Transverse colon (tissue), 4 donors: ENCODE measurements around the gene UAP1L1. TPM values are rescaled to one million over a fixed set of nuclear protein-coding genes. Genes with fewer than 3 reads are reported as not detected.
"Not testable (repeated sequence)": the region's sequence is repeated elsewhere in the genome, so short reads cannot be mapped to it uniquely, and the experiment has no call there.

Source experiments
- DNase-seq: peaks from one replicate; pipeline ENCODE4 v3.0.0-alpha.2; 2019
- H3K27ac ChIP-seq, 4 donors: fragments of 200-600 bp; sonication (generic); 2 replicates each; pipeline ENCODE4 v1.5.1; 2016 to 2018; ENCODE audit warnings: inconsistent platforms in 4 of 4
- H3K27me3 ChIP-seq: fragments of 200-600 bp; sonication (generic); 2 replicates; pipeline ENCODE4 v1.5.1; 2017; ENCODE audit warnings: inconsistent platforms
- H3K36me3 ChIP-seq, 4 donors: fragments of 200-600 bp; sonication (generic); 2 replicates each; pipeline ENCODE4 v1.5.1; 2017 to 2019; ENCODE audit warnings: inconsistent platforms in 4 of 4
- H3K4me1 ChIP-seq, 4 donors: fragments of 200-600 bp; sonication (generic); 2 replicates each; pipeline ENCODE4 v1.5.1; 2017 to 2020; ENCODE audit warnings: inconsistent platforms in 4 of 4
- H3K4me3 ChIP-seq, 4 donors: fragments of 200-600 bp; sonication (generic); 1 replicate in 1 of 4; 2 replicates in 3 of 4; pipeline versions ENCODE4 v1.5.1 to v1.6.1; 2017 to 2019; ENCODE audit warnings: inconsistent platforms in 4 of 4
- H3K9me3 ChIP-seq, 2 donors: fragments of 200-600 bp; sonication (generic); 2 replicates each; pipeline ENCODE4 v1.5.1; 2017 to 2019; ENCODE audit warnings: inconsistent platforms in 2 of 2
- CTCF ChIP-seq, 5 experiments: fragments of 200-600 bp in 3 of 5; fragments of 450-650 bp in 2 of 5; sonication (generic) in 3 of 5; IDR thresholded peaks; 1 replicate in 2 of 5; 2 replicates in 3 of 5; pipeline ENCODE4 v1.5.1; 2016 to 2017; ENCODE audit warnings: antibody characterized with exemption in 5 of 5, inconsistent platforms in 3 of 5, mild to moderate bottlenecking in 2 of 5, moderate library complexity in 1 of 5
- EP300 ChIP-seq: sonication (generic); formaldehyde crosslinking; IDR thresholded peaks from one replicate; pipeline ENCODE4 v1.6.1; 2017; ENCODE audit warnings: antibody characterized with exemption, low read depth
- POLR2A ChIP-seq: fragments of 450-650 bp; IDR thresholded peaks from one replicate; pipeline ENCODE4 v1.6.1; 2016; ENCODE audit warnings: antibody characterized with exemption, mild to moderate bottlenecking, moderate library complexity
- POLR2AphosphoS5 ChIP-seq, 3 donors: sonication (generic); formaldehyde crosslinking; IDR thresholded peaks; one replicate each; pipeline ENCODE4 v1.6.1; 2016; ENCODE audit warnings: antibody characterized with exemption in 3 of 3
- WGBS, 2 donors: methylation state at CpG; one replicate each; pipeline ENCODE4 v1.1.5; 2018; ENCODE audit warnings: low coverage in 1 of 2; 5-methylcytosine and 5-hydroxymethylcytosine counted together
- in situ Hi-C, 4 donors: fragments of 200-750 bp; cut with MboI; loops; one replicate each; pipeline versions ENCODE4 v1.15.0 to v1.15.1; 2017; ENCODE audit warnings: low sequenced_read_pairs in 3 of 4, low pct_ligation_motif_present in 1 of 4, low pct_unique_long_range_greater_than_20kb in 1 of 4
- intact Hi-C: fragments of 100-400 bp; cut with DNase I; formaldehyde crosslinking; loops from one replicate; pipeline ENCODE4 v1.15.1; 2023; ENCODE audit warnings: low total_unique reads
- total RNA-seq, 4 donors: library from RNA; depleted of rRNA; stranded (reverse); fragments of >200 nt; gene quantifications; one replicate each; pipeline ENCODE4 v1.1.0, GENCODE V29; 2016

The UAP1L1 gene
- total RNA-seq, 4 donors from 2014 or later: 6.4 to 28.8 (median 11.7) TPM

- H3K4me3 ChIP-seq: no peak overlapping the region
- 26 to 56% methylated on average over 2 to 16 of the region's 16 CpGs for WGBS, 2 donors
- H3K27me3 ChIP-seq: peaks cover 18% of the 10 kb centered on the region
- in situ Hi-C loops (no loop called here), intact Hi-C loops (no loop called here)
- H3K27ac ChIP-seq: peak overlapping the region in 1 of 4 donors; percentile 36
- DNase-seq: no peak
- H3K36me3 ChIP-seq: no peaks in the 10 kb centered on the region
- H3K9me3 ChIP-seq: no peaks in the 10 kb centered on the region
- peaks cover 26 to 59% (median 47%) of the 10 kb centered on the region in 4 donors for H3K4me1 ChIP-seq
- no peak for TF ChIP-seq POLR2AphosphoS5 (IDR thresholded peaks at IDR 0.05)
- TF ChIP-seq EP300: no peak
- TF ChIP-seq CTCF (IDR thresholded peaks at IDR 0.05): no peak
- TF ChIP-seq POLR2A: no peak
These were observed 19.8 kb upstream of the UAP1L1 start for GRCh38 chr9:137057545-137057944.

GRCh38 chr9:137058521-137059234 lies 18.6 kb upstream of the UAP1L1 start:
- intact Hi-C loops: no loop called here
- Histone ChIP-seq H3K36me3 (no peaks in the 10 kb centered on the region), H3K27ac (no peak overlapping the region), H3K4me1 (peaks cover 20 to 48% (median 38%) of the 10 kb centered on the region in 4 donors), H3K9me3 (no peaks in the 10 kb centered on the region), H3K27me3 (peaks cover 7% of the 10 kb centered on the region), H3K4me3 (no peak overlapping the region)
- in situ Hi-C loops: no loop called here
- DNase-seq: no peak
- 55 to 70% methylated on average over 2 to 9 of the region's 9 CpGs for WGBS, 2 donors
- TF ChIP-seq CTCF (IDR thresholded peaks at IDR 0.05): no peak
- TF ChIP-seq POLR2A: no peak
- no peak for TF ChIP-seq POLR2AphosphoS5 (IDR thresholded peaks at IDR 0.05)
- no peak for TF ChIP-seq EP300

GRCh38 chr9:137062384-137062783 lies 14.9 kb upstream of the UAP1L1 start:
- H3K27me3 ChIP-seq: no peaks in the 10 kb centered on the region
- H3K4me1 ChIP-seq: peaks cover 3 to 16% (median 5%) of the 10 kb centered on the region in 4 donors
- TF ChIP-seq EP300 (no peak), POLR2A (no peak), CTCF (IDR thresholded peaks at IDR 0.05) (no peak), POLR2AphosphoS5 (IDR thresholded peaks at IDR 0.05) (no peak)
- no peaks in the 10 kb centered on the region for H3K36me3 ChIP-seq
- WGBS, 2 donors: 79 to 90% methylated on average over 3 to 15 of the region's 15 CpGs
- H3K9me3 ChIP-seq: no peaks in the 10 kb centered on the region
- no peak overlapping the region for H3K27ac ChIP-seq
- DNase-seq: no peak
- intact Hi-C loops: no loop called here
- in situ Hi-C loops: no loop called here
- no peak overlapping the region for H3K4me3 ChIP-seq

GRCh38 chr9:137062798-137063197 lies 14.5 kb upstream of the UAP1L1 start:
- 87% methylated on average over 8 of the region's 9 CpGs; no CpG with 5 or more reads in 1 of the 2 donors for WGBS, 2 donors
- H3K36me3 ChIP-seq, H3K27me3 ChIP-seq, in situ Hi-C loops, H3K9me3 ChIP-seq, DNase-seq, H3K27ac ChIP-seq, intact Hi-C loops, H3K4me3 ChIP-seq: not testable (repeated sequence)
- H3K4me1 ChIP-seq: peaks cover 0 to 12% (median 3%) of the 10 kb centered on the region in 4 donors
